Choroid plexus epithelial cell (primary cell): ENCODE data around the gene PARN.

Source experiments
- DNase-seq: peaks from one replicate; pipeline ENCODE4 v3.0.0-alpha.2; 2010; ENCODE audit warnings: low read depth
- H3K4me3 ChIP-seq: 2 replicates; pipeline ENCODE4 v1.5.1; 2011; ENCODE audit warnings: low read depth, mild to moderate bottlenecking, control low read depth, low read length, moderate library complexity
- CTCF ChIP-seq: conservative IDR thresholded peaks from 2 replicates; pipeline ENCODE4 v1.5.1; 2011; ENCODE audit warnings: low read depth, mild to moderate bottlenecking, control low read depth, inconsistent platforms, low read length, moderate library complexity

PARN gene

GRCh38 chr16:14613991-14614390, 16.1 kb downstream of the PARN start:
- no peak for DNase-seq
- H3K4me3 ChIP-seq = no peak overlapping the region
- no peak for TF ChIP-seq CTCF

- no peak overlapping the region for H3K4me3 ChIP-seq
- no peak for DNase-seq
- no peak for TF ChIP-seq CTCF
These were observed 18.4 kb downstream of the PARN start for GRCh38 chr16:14611660-14612059.

- DNase-seq = no peak
- TF ChIP-seq CTCF = no peak
- H3K4me3 ChIP-seq = no peak overlapping the region
These were observed 20.3 kb downstream of the PARN start for GRCh38 chr16:14609716-14610115.

- TF ChIP-seq CTCF = no peak
- no peak for DNase-seq
These were observed 21.5 kb downstream of the PARN start for GRCh38 chr16:14608604-14609003.

GRCh38 chr16:14608111-14608566, 21.9 kb downstream of the PARN start:
- no peak for DNase-seq
- H3K4me3 ChIP-seq = no peak overlapping the region
- TF ChIP-seq CTCF = no peak

More at GRCh38 chr16:14608604-14609003, 21.5 kb downstream of the PARN start:
- H3K4me3 ChIP-seq = no peak overlapping the region

GRCh38 chr16:14606102-14606501, 24.0 kb downstream of the PARN start:
- no peak overlapping the region for H3K4me3 ChIP-seq
- DNase-seq = no peak
- TF ChIP-seq CTCF = no peak

GRCh38 chr16:14602443-14602963, 27.6 kb downstream of the PARN start:
- no peak for DNase-seq
- TF ChIP-seq CTCF = no peak
- H3K4me3 ChIP-seq = no peak overlapping the region
